H1 (cell line): ENCODE results near the gene ASXL2. TPM values are rescaled to one million over a fixed set of nuclear protein-coding genes. Genes with fewer than 3 reads are reported as not detected.

Experiments used
- CTCF ChIA-PET: fragments of 300-600 bp; sonication (Branson Sonifier 250); formaldehyde crosslinking; loops from one replicate; lab custom pipeline; 2021; ENCODE audit not compliant: partially characterized antibody; lab: Charles Lee
- POLR2A ChIA-PET: fragments of 300-600 bp; sonication (Branson Sonifier 250); formaldehyde crosslinking; loops from one replicate; lab custom pipeline; 2021; ENCODE audit warnings: inconsistent platforms; ENCODE audit not compliant: partially characterized antibody; lab: Charles Lee
- DNase-seq, 2 experiments: peaks; one replicate each; pipeline versions ENCODE4 v3.0.0 to v3.0.0-alpha.2; 2010 to 2022; ENCODE audit warnings: low spot score in 2 of 2, low read depth in 1 of 2, mixed read lengths in 1 of 2
- FAIRE-seq: peaks from 2 replicates; lab custom pipeline; 2011; peaks lifted over from hg19 to GRCh38; lab: Jason Lieb, UNC
- H2AFZ ChIP-seq: 2 replicates; pipeline ENCODE4 v1.8.1; 2012; ENCODE audit warnings: low read length, inconsistent platforms
- H2AK5ac ChIP-seq: 2 replicates; pipeline ENCODE4 v1.6.1; 2013; ENCODE audit warnings: low read depth, low read length
- H2BK120ac ChIP-seq: replicated peaks from 2 replicates; pipeline ENCODE3; 2013; ENCODE audit warnings: low read depth, low read length, inconsistent platforms
- H2BK12ac ChIP-seq: 2 replicates; pipeline ENCODE4 v1.6.1; 2013; ENCODE audit warnings: low read depth, low read length
- H2BK15ac ChIP-seq: 2 replicates; pipeline ENCODE4 v1.6.1; 2013; ENCODE audit warnings: low read length
- H2BK20ac ChIP-seq: 2 replicates; pipeline ENCODE4 v1.6.1; 2013; ENCODE audit warnings: low read length
- H2BK5ac ChIP-seq: 2 replicates; pipeline ENCODE4 v1.6.1; 2013; ENCODE audit warnings: low read depth, low read length
- H3K14ac ChIP-seq: 2 replicates; pipeline ENCODE4 v1.6.1; 2013; ENCODE audit warnings: inconsistent platforms; ENCODE audit not compliant: insufficient read length
- H3K18ac ChIP-seq: 2 replicates; pipeline ENCODE4 v1.6.1; 2013; ENCODE audit warnings: low read length; ENCODE audit errors: extremely low read depth
- H3K23ac ChIP-seq: 2 replicates; pipeline ENCODE4 v1.6.1; 2013; ENCODE audit warnings: inconsistent platforms; ENCODE audit not compliant: insufficient read length
- H3K23me2 ChIP-seq: 2 replicates; pipeline ENCODE4 v1.6.1; 2013; ENCODE audit warnings: low read depth, low read length
- H3K27ac ChIP-seq: 2 replicates; pipeline ENCODE4 v1.6.1; 2011; ENCODE audit warnings: low read depth, low read length, inconsistent platforms
- H3K27me3 ChIP-seq, 4 experiments: replicated peaks in 1 of 4; 1 replicate in 1 of 4; 2 replicates in 3 of 4; pipeline versions ENCODE4 v1.6.1 to v1.8.1; 2011 to 2013; ENCODE audit warnings: low read length in 3 of 4, mild to moderate bottlenecking in 3 of 4, inconsistent platforms in 2 of 4, mixed read lengths in 2 of 4, moderate library complexity in 1 of 4; ENCODE audit not compliant: control insufficient read depth in 3 of 4, insufficient read depth in 3 of 4; ENCODE audit errors: extremely low read depth in 1 of 4
- H3K36me3 ChIP-seq, 4 experiments: 2 replicates each; pipeline versions ENCODE4 v1.6.1 to v1.8.1; 2011 to 2013; ENCODE audit warnings: mild to moderate bottlenecking in 4 of 4, low read length in 3 of 4, moderate library complexity in 2 of 4, control low read depth in 1 of 4, inconsistent platforms in 1 of 4; ENCODE audit not compliant: insufficient read depth in 4 of 4, control insufficient read depth in 2 of 4
- H3K4ac ChIP-seq: replicated peaks from 2 replicates; pipeline ENCODE3; 2013; ENCODE audit warnings: low read length, low read depth, mixed read lengths, inconsistent platforms; ENCODE audit not compliant: insufficient read length
- H3K4me1 ChIP-seq, 4 experiments: replicated peaks in 1 of 4; 1 replicate in 1 of 4; 2 replicates in 3 of 4; pipeline versions ENCODE4 v1.6.1 to v1.8.1; 2011 to 2013; ENCODE audit warnings: low read length in 3 of 4, inconsistent platforms in 2 of 4, mixed read lengths in 1 of 4; ENCODE audit not compliant: insufficient read depth in 4 of 4, control insufficient read depth in 3 of 4
- H3K4me2 ChIP-seq, 2 experiments: 2 replicates each; pipeline versions ENCODE4 v1.6.1 to v1.8.1; 2011 to 2013; ENCODE audit warnings: low read depth in 2 of 2, low read length in 2 of 2, control low read depth in 1 of 2, inconsistent platforms in 1 of 2, mild to moderate bottlenecking in 1 of 2; ENCODE audit not compliant: insufficient read depth in 1 of 2
- H3K4me3 ChIP-seq, 4 experiments: fragments of 200-600, 300-600 bp in 1 of 4; sonication (generic), shearing (Covaris generic), sonication (Bioruptor Twin) in 1 of 4; 2 replicates each; pipeline versions ENCODE4 v1.5.1 to v1.8.1; 2011 to 2016; ENCODE audit warnings: low read length in 4 of 4, low read depth in 3 of 4, control low read depth in 2 of 4, inconsistent platforms in 2 of 4, mild to moderate bottlenecking in 2 of 4, mixed read lengths in 1 of 4, moderate library complexity in 1 of 4; ENCODE audit not compliant: insufficient read depth in 2 of 4; ENCODE audit errors: extremely low read depth in 1 of 4
- H3K56ac ChIP-seq: replicated peaks from 2 replicates; pipeline ENCODE3; 2013; ENCODE audit warnings: low read depth, mild to moderate bottlenecking, mixed read lengths, low read length, inconsistent platforms; ENCODE audit not compliant: insufficient read length
- H3K79me1 ChIP-seq: 2 replicates; pipeline ENCODE4 v1.6.1; 2013; ENCODE audit warnings: low read depth, low read length, control low read depth
- H3K79me2 ChIP-seq, 2 experiments: 2 replicates each; pipeline versions ENCODE4 v1.6.1 to v1.8.1; 2012 to 2013; ENCODE audit warnings: low read length in 2 of 2, mild to moderate bottlenecking in 2 of 2, inconsistent platforms in 1 of 2; ENCODE audit not compliant: insufficient read depth in 2 of 2, control insufficient read depth in 1 of 2
- H3K9ac ChIP-seq, 4 experiments: replicated peaks in 1 of 4; 1 replicate in 1 of 4; 2 replicates in 3 of 4; pipeline versions ENCODE4 v1.6.1 to v1.8.1; 2011 to 2013; ENCODE audit warnings: low read depth in 3 of 4, low read length in 3 of 4, control low read depth in 2 of 4, mild to moderate bottlenecking in 2 of 4, moderate library complexity in 2 of 4, inconsistent platforms in 1 of 4; ENCODE audit errors: extremely low read depth in 1 of 4
- H3K9me3 ChIP-seq, 2 experiments: 2 replicates each; pipeline versions ENCODE4 v1.6.1 to v1.8.1; 2012 to 2013; ENCODE audit warnings: mild to moderate bottlenecking in 2 of 2, moderate library complexity in 2 of 2, control low read depth in 1 of 2, inconsistent platforms in 1 of 2, low read depth in 1 of 2, low read length in 1 of 2, mixed read lengths in 1 of 2; ENCODE audit not compliant: insufficient read depth in 2 of 2
- H4K20me1 ChIP-seq, 2 experiments: replicated peaks in 1 of 2; 2 replicates each; pipeline versions ENCODE3 to v1.8.1; 2011 to 2013; ENCODE audit warnings: inconsistent platforms in 2 of 2, low read length in 2 of 2, mild to moderate bottlenecking in 1 of 2; ENCODE audit not compliant: insufficient read depth in 2 of 2, control insufficient read depth in 1 of 2
- H4K5ac ChIP-seq: 2 replicates; pipeline ENCODE4 v1.6.1; 2013; ENCODE audit warnings: low read length, low read depth, mixed read lengths, inconsistent platforms; ENCODE audit not compliant: insufficient read length
- H4K8ac ChIP-seq: 2 replicates; pipeline ENCODE4 v1.8.0; 2013; ENCODE audit warnings: mild to moderate bottlenecking, moderate library complexity, low read length, inconsistent platforms; ENCODE audit not compliant: insufficient read depth; ENCODE audit errors: extremely low read depth
- H4K91ac ChIP-seq: replicated peaks from 2 replicates; pipeline ENCODE3; 2013; ENCODE audit warnings: low read length, mixed read lengths, inconsistent platforms; ENCODE audit not compliant: insufficient read length
- BACH1 ChIP-seq: IDR thresholded peaks from 2 replicates; pipeline ENCODE4 v1.6.1; 2012; ENCODE audit warnings: low read length, improper control_type of control experiment
- CBX5 ChIP-seq: fragments of 300-800, 300-1000 bp; sonication (generic); IDR thresholded peaks from 2 replicates; pipeline ENCODE4 v1.7.1; 2016; ENCODE audit warnings: antibody characterized with exemption, low read length, low read depth
- CREB1 ChIP-seq: IDR thresholded peaks from 2 replicates; pipeline ENCODE4 v1.6.1; 2012; ENCODE audit warnings: inconsistent platforms
- EGR1 ChIP-seq: IDR thresholded peaks from 2 replicates; pipeline ENCODE4 v1.6.1; 2011; ENCODE audit warnings: low read depth, low read length, borderline replicate concordance
- JUND ChIP-seq: IDR thresholded peaks from 2 replicates; pipeline ENCODE4 v1.6.1; 2011; ENCODE audit warnings: mild to moderate bottlenecking, improper control_type of control experiment, low read length
- KDM1A ChIP-seq: fragments of 200-600, 300-600 bp; sonication (generic); IDR thresholded peaks from 2 replicates; pipeline ENCODE4 v1.7.1; 2016; ENCODE audit warnings: mild to moderate bottlenecking, low read length, borderline replicate concordance
- NANOG ChIP-seq: IDR thresholded peaks from 2 replicates; pipeline ENCODE4 v1.6.1; 2011; ENCODE audit warnings: low read length, low read depth, mild to moderate bottlenecking, inconsistent platforms; ENCODE audit not compliant: insufficient read depth, poor library complexity, severe bottlenecking
- NRF1 ChIP-seq: IDR thresholded peaks from 2 replicates; pipeline ENCODE4 v1.6.1; 2011; ENCODE audit warnings: mild to moderate bottlenecking, low read depth, low read length, improper control_type of control experiment
- RBBP5 ChIP-seq: IDR thresholded peaks from 2 replicates; pipeline ENCODE4 v1.7.1; 2012; ENCODE audit warnings: low read depth, mild to moderate bottlenecking, inconsistent platforms, low read length, moderate library complexity, borderline replicate concordance
- RNF2 ChIP-seq: fragments of 200-900, 300-1000 bp; sonication (generic); IDR thresholded peaks from 2 replicates; pipeline ENCODE4 v1.7.1; 2016; ENCODE audit warnings: borderline replicate concordance, low read depth, mild to moderate bottlenecking, antibody characterized with exemption, low read length; ENCODE audit not compliant: poor library complexity, severe bottlenecking; ENCODE audit errors: missing control alignments
- SRF ChIP-seq: IDR thresholded peaks from 2 replicates; pipeline ENCODE4 v1.6.1; 2011; ENCODE audit warnings: mild to moderate bottlenecking, low read depth, low read length, moderate library complexity
- TBP ChIP-seq: IDR thresholded peaks from 2 replicates; pipeline ENCODE4 v1.6.1; 2011; ENCODE audit warnings: low read depth, low read length, improper control_type of control experiment
- WGBS, 2 experiments: shearing (Covaris generic) in 1 of 2; methylation state at CpG; one replicate each; pipeline versions ENCODE4 v1.1.6 to v1.1.7; 2013 to 2015; ENCODE audit warnings: low lambda C conversion rate in 2 of 2, mixed read lengths in 2 of 2, inconsistent platforms in 1 of 2, low coverage in 1 of 2, missing lambda C conversion rate in 1 of 2; ENCODE audit not compliant: insufficient replicate concordance in 2 of 2, insufficient coverage in 1 of 2, insufficient read length in 1 of 2; ENCODE audit errors: extremely low coverage in 1 of 2, missing lambda C conversion rate in 1 of 2; 5-methylcytosine and 5-hydroxymethylcytosine counted together
- polyA plus RNA-seq, 7 experiments: library from polyadenylated mRNA; depleted of rRNA in 3 of 7; stranded (reverse) in 5 of 7; unstranded in 2 of 7; fragments of >200 nt in 5 of 7; fragments of 200-250 nt in 2 of 7; gene quantifications; 1 replicate in 5 of 7; 2 replicates in 1 of 7; 4 replicates in 1 of 7; pipeline versions ENCODE4 v1.2.1 to v1.2.3, GENCODE V29; 2011 to 2013; ENCODE audit warnings: missing spikeins in 2 of 7, mixed read lengths in 2 of 7
- total RNA-seq: library from RNA; stranded (reverse); fragmentation: NEBNext Ultra II Directional; extraction: Animal tissue kit (Norgen Biotek cat#: 25700); gene quantifications from 2 replicates; pipeline ENCODE4 v1.2.1, GENCODE V29; 2021
- TF ChIP-seq, protein P1 (sequence below): IDR thresholded peaks from 2 replicates; pipeline ENCODE4 v1.6.1; 2012; ENCODE audit warnings: inconsistent platforms

The ASXL2 gene
- total and polyA plus RNA-seq, 2 of the 8 experiments (the other 6 are each of a cell fraction or from before 2014, with no cell fraction given) = 7.2 to 41.3 TPM

DNA sequence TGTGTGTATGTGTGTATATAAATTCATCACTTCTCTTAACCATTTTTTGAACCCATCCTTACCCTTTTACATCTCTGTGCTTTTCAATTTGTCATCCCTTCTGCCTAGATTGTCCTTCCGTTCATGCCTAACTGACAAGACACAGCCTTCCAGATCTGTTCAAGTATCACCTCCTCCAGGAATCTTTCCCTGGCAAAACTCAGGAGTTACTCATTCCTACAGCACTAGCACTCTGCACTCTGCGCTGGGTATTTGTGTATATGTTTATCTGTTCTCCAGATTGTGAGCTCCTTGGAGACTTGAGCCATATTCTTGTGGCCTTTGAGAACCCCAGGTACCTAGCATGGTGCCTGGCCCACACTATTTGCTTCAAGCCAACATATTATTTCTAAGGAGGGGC, 26.8 kb upstream of the ASXL2 start:
- Histone ChIP-seq H3K79me1 (no peaks in the 10 kb centered on the region), H2AK5ac (no peak overlapping the region), H2BK20ac (no peak overlapping the region), H2AFZ (no peak overlapping the region), H3K27me3 (no peaks in the 10 kb centered on the region), H3K27ac (no peak overlapping the region), H3K56ac (no peak overlapping the region), H4K8ac (no peak overlapping the region), H3K23me2 (no peaks in the 10 kb centered on the region), H2BK15ac (no peak overlapping the region), H2BK120ac (no peak overlapping the region), H4K20me1 (no peaks in the 10 kb centered on the region), H3K79me2 (no peaks in the 10 kb centered on the region), H3K4me2 (no peak overlapping the region), H4K91ac (no peak overlapping the region), H3K4me1 (no peaks in the 10 kb centered on the region), H3K4me3 (no peak overlapping the region), H3K9me3 (no peaks in the 10 kb centered on the region), H3K18ac (no peak overlapping the region), H3K14ac (no peak overlapping the region), H3K4ac (no peak overlapping the region), H4K5ac (no peak overlapping the region), H2BK5ac (no peak overlapping the region), H2BK12ac (no peak overlapping the region), H3K9ac (no peak overlapping the region), H3K36me3 (no peaks in the 10 kb centered on the region), H3K23ac (no peak overlapping the region)
- ChIA-PET CTCF (interaction anchor here (0.5 to 1.3 kb wide), 3 partner anchors 11 to 53 kb away, joined by 3 to 6 read pairs (median 4); no protein-coding TSS in a partner anchor), POLR2A (interaction anchor here (0.6 kb wide), 1 partner anchor 701 kb away, joined by 3 read pairs; no protein-coding TSS in a partner anchor)
- 90% methylated on average over 2 of the region's 2 CpGs; no CpG with 5 or more reads in 1 of the 2 experiments for WGBS, 2 experiments
- DNase-seq (no peak), FAIRE-seq (no peak)
- TF ChIP-seq JUND = no peak
- no peak for TF ChIP-seq RNF2
- no peak for TF ChIP-seq EGR1
- TF ChIP-seq BACH1 = no peak
- TF ChIP-seq CREB1 = no peak
- TF ChIP-seq CBX5 = no peak
- no peak for TF ChIP-seq NANOG
- TF ChIP-seq RBBP5 = no peak
- TF ChIP-seq NRF1 = no peak
- TF ChIP-seq KDM1A = no peak
- no peak for TF ChIP-seq TBP
- TF ChIP-seq, protein P1, sequence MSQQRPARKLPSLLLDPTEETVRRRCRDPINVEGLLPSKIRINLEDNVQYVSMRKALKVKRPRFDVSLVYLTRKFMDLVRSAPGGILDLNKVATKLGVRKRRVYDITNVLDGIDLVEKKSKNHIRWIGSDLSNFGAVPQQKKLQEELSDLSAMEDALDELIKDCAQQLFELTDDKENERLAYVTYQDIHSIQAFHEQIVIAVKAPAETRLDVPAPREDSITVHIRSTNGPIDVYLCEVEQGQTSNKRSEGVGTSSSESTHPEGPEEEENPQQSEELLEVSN = no peak
- TF ChIP-seq SRF = no peak
